GM12892 (cell line): Measurements from ENCODE around the gene CAVIN2.

ENCODE experiments used
- DNase-seq: peaks from one replicate; pipeline ENCODE4 v3.0.0; 2011; ENCODE audit not compliant: insufficient read length
- FAIRE-seq: peaks from 2 replicates; lab custom pipeline; 2011; peaks lifted over from hg19 to GRCh38; lab: Jason Lieb, UNC
- POLR2A ChIP-seq: IDR thresholded peaks from 2 replicates; pipeline ENCODE4 v1.6.1; 2011; ENCODE audit warnings: low read depth, low read length, control low read depth
- POLR2AphosphoS5 ChIP-seq: IDR thresholded peaks from 2 replicates; pipeline ENCODE4 v1.6.1; 2011; ENCODE audit warnings: low read depth, low read length, control low read depth
- TAF1 ChIP-seq: IDR thresholded peaks from 2 replicates; pipeline ENCODE4 v1.6.1; 2011; ENCODE audit warnings: low read depth, mild to moderate bottlenecking, control low read depth, low read length, borderline replicate concordance

The CAVIN2 gene

GRCh38 chr2:191806396-191806795, 40.5 kb downstream of the CAVIN2 start:
- no peak for DNase-seq
- TF ChIP-seq TAF1, result no peak
- TF ChIP-seq POLR2A, result no peak
- TF ChIP-seq POLR2AphosphoS5, result no peak
- no peak for FAIRE-seq

- DNase-seq, result no peak
- no peak for TF ChIP-seq TAF1
- FAIRE-seq, result no peak
Observed at GRCh38 chr2:191804766-191805165, 42.1 kb downstream of the CAVIN2 start.

- no peak for TF ChIP-seq POLR2AphosphoS5
- TF ChIP-seq TAF1, result no peak
- TF ChIP-seq POLR2A, result no peak
- DNase-seq (no peak), FAIRE-seq (no peak)
Observed at GRCh38 chr2:191803007-191803406, 43.9 kb downstream of the CAVIN2 start.

GRCh38 chr2:191802180-191802579, 44.7 kb downstream of the CAVIN2 start:
- no peak for FAIRE-seq
- TF ChIP-seq TAF1 (no peak), POLR2AphosphoS5 (no peak), POLR2A (no peak)

GRCh38 chr2:191800874-191801273, 46.0 kb downstream of the CAVIN2 start:
- FAIRE-seq, result no peak
- TF ChIP-seq POLR2A (no peak), POLR2AphosphoS5 (no peak), TAF1 (no peak)
- DNase-seq, result no peak

More at GRCh38 chr2:191802180-191802579, 44.7 kb downstream of the CAVIN2 start:
- no peak for DNase-seq

- DNase-seq (no peak), FAIRE-seq (no peak)
- TF ChIP-seq TAF1 (no peak), POLR2A (no peak), POLR2AphosphoS5 (no peak)
Observed at GRCh38 chr2:191799526-191799925, 47.4 kb downstream of the CAVIN2 start.

GRCh38 chr2:191797942-191798876, 48.7 kb downstream of the CAVIN2 start:
- DNase-seq (no peak), FAIRE-seq (no peak)
- no peak for TF ChIP-seq POLR2AphosphoS5
- TF ChIP-seq TAF1, result no peak
- no peak for TF ChIP-seq POLR2A

- TF ChIP-seq POLR2A (no peak), POLR2AphosphoS5 (no peak), TAF1 (no peak)
- DNase-seq, result no peak
- no peak for FAIRE-seq
Observed at GRCh38 chr2:191797500-191797899, 49.4 kb downstream of the CAVIN2 start.

GRCh38 chr2:191795715-191796114, 51.2 kb downstream of the CAVIN2 start:
- TF ChIP-seq POLR2A (no peak), POLR2AphosphoS5 (no peak), TAF1 (no peak)
- no peak for DNase-seq
- no peak for FAIRE-seq

GRCh38 chr2:191791953-191792560, 54.8 kb downstream of the CAVIN2 start:
- TF ChIP-seq POLR2AphosphoS5, result no peak
- TF ChIP-seq POLR2A, result no peak
- TF ChIP-seq TAF1, result no peak
- FAIRE-seq (no peak), DNase-seq (no peak)

- DNase-seq (no peak), FAIRE-seq (no peak)
- TF ChIP-seq TAF1 (no peak), POLR2AphosphoS5 (no peak), POLR2A (no peak)
Observed at GRCh38 chr2:191790737-191791136, 56.2 kb downstream of the CAVIN2 start.

- FAIRE-seq, result peak; percentile 76
- TF ChIP-seq TAF1, result no peak
- TF ChIP-seq POLR2AphosphoS5, result no peak
- no peak for TF ChIP-seq POLR2A
- no peak for DNase-seq
Observed at GRCh38 chr2:191789796-191790195, 57.1 kb downstream of the CAVIN2 start.
